Effector CD8-positive, alpha-beta T cell (primary cell): Measurements from ENCODE around the gene NUAK2.

Experiments used
- DNase-seq: peaks from one replicate; lab custom pipeline; 2025; lab: John Stamatoyannopoulos, UW

NUAK2 gene

DNA sequence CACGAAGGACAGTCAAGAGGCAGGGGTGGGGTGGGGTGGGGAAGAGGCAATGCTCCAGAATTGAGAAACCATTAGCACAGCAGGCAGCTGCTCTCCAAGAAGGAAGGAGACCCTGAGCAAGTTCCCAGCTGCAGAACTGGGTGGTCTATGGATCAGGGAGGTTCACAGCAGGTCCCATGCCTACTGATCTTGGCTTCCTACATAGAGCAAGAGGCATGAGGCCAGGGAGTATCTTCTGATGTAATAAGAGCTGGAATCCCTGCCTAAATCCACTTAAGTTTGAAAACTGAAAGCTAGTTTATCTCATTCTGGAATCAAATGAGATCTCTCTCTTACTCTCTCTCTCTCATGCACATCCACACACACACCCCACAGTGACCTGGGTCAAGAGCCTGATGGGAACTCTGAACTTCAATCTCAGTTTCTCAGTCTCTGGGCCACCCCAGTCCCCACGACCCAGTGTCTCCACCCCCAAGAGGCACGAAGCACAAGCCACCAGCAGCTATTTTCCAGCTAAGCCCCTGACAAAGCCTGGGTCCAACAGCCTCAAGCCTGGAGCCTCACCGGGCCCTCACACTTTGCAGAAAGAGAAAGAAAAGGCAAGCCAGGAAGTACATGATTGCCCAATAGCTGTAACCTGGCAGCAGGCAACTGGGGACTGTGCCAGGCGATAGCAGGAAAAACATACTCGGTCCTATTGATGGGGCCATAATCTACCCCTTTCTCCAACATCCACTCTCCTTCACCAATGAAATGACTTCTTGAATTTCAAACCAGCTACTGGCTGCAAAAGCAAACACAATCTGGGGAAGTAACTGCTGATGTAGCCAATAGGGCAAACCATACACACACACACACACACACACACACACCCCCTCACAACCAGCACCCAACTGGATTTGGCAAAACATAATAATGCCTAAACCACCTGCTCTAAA lies 2.2 kb downstream of the NUAK2 start:
- no peak for DNase-seq

- no peak for DNase-seq
These were observed 3.1 kb downstream of the NUAK2 start for GRCh38 chr1:205318231-205318991.

DNA sequence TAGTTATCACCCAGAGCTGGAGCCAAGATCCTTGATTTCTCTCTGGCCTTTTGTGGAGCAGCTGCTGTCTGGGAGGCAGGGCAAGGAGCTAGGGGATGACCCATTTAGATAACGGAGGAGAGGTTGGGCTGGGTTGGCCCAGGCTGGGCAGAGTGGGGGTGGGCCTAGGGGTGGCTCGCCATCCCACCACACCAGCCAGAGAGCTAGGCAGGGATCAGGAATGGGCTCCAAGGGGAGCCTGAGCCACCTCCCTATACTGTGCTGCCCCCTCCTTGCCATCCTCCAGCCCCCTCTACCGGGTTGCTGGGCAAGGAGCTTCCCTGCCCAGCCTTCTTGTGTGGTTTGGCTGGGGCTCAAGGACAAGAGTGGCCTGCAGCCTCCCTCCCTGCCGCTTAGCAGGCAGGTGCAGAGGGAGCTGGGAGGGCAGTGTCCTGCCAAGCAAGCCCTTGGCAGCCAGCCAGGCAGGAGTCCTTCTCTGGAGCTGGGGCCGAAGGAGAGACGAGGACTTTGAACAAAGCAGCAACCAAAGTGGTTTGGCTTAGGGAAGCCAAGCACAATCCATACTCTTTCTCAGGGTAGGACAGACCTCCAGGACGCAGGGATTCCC lies 4.1 kb downstream of the NUAK2 start:
- no peak for DNase-seq

DNA sequence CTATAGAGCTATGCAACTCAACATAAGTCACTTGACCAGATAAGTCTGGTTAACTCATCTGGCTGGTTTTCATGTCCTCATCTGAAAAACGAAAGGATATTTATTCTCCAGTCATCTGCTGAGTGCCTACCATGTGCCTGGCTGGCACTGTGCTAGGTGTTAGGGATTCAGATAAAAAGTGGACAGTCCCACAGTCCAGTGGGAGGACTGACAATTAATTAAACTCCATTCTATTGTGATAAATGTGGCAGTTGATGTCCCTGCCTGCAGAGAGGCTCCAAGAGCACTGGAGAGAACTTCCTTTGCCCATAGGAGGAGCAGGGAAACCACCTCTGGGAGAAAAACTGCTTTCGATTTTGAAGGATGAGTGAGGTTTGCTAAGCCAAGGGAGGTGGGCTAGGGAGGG lies 5.4 kb downstream of the NUAK2 start:
- no peak for DNase-seq

- no peak for DNase-seq
These were observed 6.4 kb downstream of the NUAK2 start for GRCh38 chr1:205315008-205315618.

DNA sequence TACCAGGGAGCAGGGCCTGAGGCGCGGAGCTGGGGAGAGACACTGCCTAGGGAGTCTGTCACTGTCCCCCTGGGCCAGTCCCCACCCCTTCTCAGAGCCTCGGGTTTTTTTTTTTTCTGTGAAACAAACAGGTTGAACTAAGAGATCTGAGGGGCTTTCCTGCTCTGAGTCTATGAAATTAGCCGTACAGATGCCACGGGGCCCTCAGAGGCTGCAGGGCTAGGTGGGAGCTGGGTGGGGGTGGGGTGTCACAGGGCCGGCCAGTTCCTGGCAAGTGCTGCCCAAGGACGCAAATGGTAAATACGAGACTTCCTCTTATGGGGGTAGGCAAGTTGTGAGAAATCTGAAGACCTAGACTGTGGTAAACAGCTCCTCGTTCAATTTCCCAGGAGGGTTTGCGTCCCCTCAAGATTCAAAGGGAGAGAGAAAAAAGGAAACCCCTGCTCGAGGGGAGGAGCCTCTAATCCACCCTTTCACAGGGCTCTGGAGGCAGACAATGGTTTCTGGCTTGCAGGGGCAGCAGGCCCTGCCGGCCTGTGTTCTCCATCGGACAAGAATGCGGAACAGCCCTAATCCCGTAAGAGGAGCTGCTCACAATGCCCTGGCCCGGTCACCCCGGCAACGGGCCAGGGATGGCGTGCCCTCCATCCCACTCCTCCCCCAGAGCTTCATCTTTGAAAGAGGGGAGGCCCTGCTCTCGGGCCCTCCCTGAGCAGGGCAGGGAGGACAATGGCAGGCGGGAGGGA lies 7.8 kb downstream of the NUAK2 start:
- peak; percentile 34 for DNase-seq

GRCh38 chr1:205312866-205313562 lies 8.5 kb downstream of the NUAK2 start:
- no peak for DNase-seq

- DNase-seq = no peak
These were observed 10.4 kb downstream of the NUAK2 start for GRCh38 chr1:205310976-205311704.

- no peak for DNase-seq
These were observed 11.8 kb downstream of the NUAK2 start for GRCh38 chr1:205309741-205310140.

DNA sequence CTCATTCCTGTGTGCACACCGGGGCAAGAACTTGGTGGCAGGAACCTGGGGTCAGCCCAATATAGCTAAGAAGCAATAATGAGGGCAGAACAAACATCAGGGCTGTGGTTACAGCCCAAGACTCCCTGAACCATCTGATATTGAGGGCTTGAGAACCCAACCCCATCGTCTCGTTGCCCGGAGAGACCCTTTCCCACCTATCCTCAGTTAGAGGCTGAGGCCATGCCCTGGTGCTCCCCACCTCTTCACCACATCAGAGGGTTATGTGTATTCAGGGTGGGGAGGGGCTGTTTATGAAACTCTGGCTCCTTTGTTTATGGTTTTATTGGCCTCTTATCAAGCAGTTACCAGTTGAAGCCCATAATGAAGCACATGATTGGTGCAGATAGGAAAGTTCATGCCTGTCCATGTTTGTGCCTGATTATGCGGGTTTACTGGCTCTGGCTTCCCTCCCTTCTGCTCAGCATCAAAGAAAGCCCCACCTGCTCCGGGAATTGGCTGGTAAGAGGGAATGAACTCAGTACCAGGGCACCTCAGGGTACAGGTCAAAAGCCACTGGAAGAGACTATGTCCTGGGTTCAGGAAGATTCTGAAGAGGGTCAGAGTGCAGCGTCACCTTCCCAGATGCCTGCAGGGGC lies 14.5 kb downstream of the NUAK2 start:
- no peak for DNase-seq

DNA sequence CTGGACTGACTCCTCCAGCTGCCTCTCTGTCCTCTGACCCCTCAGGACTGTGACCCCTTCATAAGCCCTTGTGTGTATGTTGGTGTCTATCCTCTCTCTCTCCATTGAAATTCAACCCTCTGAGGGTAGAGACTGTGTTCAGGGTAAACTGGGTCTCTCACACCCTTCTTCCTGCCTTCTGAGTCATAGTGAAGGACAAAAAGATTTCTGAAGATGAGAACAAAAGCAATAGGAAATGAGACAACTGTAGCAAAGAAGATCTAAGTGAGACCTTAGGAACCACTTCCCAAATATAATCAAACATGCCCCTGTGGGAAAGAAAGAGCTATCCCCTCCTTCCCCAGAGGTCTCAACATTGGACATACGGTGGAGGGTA lies 16.9 kb downstream of the NUAK2 start:
- DNase-seq = no peak

DNA sequence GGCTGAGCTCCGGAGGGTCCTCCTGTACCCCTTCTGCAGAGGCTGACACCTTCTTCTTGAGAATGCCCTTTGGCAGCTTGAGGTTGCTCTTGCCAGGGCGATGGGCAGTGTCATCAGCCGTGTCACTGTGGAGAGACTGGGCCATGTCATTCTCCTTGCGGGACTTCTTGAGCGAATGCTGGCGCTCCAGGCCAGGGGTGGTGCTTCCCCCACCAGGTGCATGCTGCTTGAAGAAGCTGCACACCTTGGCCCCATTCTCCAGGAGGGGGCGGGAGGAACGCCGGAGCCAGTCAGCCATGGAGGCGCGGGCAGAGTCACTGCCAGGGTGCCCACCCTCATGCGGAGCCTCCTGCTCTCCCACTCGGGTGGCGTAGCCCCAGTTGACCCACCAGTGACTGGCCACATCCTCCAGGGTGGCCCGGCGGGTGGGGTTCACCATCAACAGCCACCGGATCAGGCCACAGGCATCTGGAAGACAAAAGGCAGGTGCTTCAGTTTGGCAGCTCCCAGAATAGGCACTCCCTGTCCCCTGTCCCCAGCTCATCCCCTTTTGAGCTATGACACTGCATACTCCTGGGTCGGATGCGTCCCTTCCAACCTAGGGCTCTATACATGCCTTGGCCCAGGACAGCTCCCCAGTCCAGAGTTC lies 17.4 kb downstream of the NUAK2 start:
- no peak for DNase-seq

DNA sequence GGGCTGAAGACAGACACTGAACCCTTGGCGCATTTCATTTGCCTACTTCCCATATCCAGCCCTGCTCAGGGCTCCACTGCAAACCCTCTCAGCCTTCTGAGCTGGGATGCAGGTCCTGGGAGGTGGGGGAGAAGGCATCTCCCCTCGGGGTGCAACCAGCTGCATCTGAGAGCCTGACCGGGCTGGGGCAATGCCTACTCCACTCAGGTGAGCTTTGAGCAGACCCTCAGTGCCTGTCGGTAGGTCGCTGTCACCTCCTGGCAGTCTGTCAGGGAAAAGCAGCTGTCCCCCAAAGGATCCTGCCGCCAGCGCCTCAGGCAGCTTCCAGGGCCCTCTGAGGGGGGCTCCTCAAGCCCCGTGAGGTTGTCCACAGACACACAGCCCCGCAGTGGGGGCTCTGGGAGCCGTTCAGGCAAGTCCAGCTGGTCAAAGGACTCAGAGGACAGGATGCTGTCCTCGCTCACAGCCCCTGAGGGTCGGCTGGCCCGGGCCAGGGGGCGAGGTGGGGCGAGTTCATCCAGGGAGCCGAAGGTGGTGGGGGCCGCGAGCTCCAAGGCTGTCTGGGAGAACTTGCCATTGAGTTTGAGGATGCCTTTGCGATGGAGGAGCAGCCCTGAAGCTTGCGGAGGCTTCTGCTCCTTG lies 18.2 kb downstream of the NUAK2 start:
- DNase-seq = no peak

- DNase-seq = no peak
These were observed 19.5 kb downstream of the NUAK2 start for GRCh38 chr1:205301842-205302588.

GRCh38 chr1:205301205-205301821 lies 20.2 kb downstream of the NUAK2 start:
- DNase-seq = no peak

DNA sequence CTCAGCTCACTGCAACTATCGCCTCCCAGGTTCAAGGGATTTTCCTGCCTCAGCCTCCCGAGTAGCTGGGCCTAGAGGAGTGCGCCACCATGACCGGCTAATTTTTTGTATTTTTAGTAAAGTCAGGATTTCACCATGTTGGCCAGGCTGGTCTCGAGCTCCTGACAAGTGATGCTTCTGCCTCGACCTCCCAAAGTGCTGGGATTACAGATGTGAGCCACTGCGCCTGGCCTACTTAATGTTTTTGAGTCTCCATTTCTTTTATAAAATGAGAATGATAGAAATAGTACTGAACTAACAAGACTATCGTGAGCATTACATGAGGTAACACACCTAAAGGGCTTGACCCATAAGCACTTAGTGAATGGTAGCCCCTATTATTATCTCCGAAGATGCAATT lies 21.4 kb downstream of the NUAK2 start:
- no peak for DNase-seq

GRCh38 chr1:205298191-205298994 lies 23.2 kb downstream of the NUAK2 start:
- no peak for DNase-seq
